ENCODE data around the gene KITLG.

The KITLG gene

DNA sequence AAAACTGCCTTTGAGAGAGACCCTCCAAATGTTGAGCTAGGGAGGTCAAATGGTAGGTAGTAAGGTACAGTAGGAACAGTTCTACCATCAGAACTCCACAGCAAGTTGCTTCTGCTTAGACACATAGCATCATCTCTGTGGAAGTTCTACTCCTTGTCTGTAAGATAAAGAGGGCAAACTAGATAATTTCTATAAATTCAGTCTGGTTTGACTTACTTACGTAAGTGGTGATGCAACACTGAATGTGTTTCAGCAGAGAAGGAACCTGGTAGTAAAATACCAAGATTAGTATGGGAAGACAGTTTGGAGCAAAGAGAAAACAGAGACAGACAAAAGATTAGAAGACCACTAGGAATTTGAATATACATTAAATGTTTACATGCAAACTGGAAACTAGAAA, 42.0 kb downstream of the KITLG start:
- Histone ChIP-seq H3K9ac (ENCODE audit: low read length) (no peak overlapping the region), H3K36me3 (ENCODE audit: control insufficient read depth, low read depth, low read length) (no peaks in the 10 kb centered on the region), H3K27ac (ENCODE audit: low read length) (no peak overlapping the region), H3K4me1 (ENCODE audit: control insufficient read depth, low read depth, low read length) (no peaks in the 10 kb centered on the region), H3K4me3 (ENCODE audit: low read length) (no peak overlapping the region), H3K9me3 (ENCODE audit: control insufficient read depth, low read depth, low read length) (no peaks in the 10 kb centered on the region), H3K27me3 (ENCODE audit: control insufficient read depth, insufficient read depth, low read length) (no peaks in the 10 kb centered on the region)

- peaks cover 3% of the 10 kb centered on the region for H3K4me1 ChIP-seq (ENCODE audit: control insufficient read depth, low read depth, low read length)
- no peak overlapping the region for H3K9ac ChIP-seq (ENCODE audit: low read length)
- H3K4me3 ChIP-seq (ENCODE audit: low read length): no peak overlapping the region
- H3K27ac ChIP-seq (ENCODE audit: low read length): no peak overlapping the region
- no peaks in the 10 kb centered on the region for H3K27me3 ChIP-seq (ENCODE audit: control insufficient read depth, insufficient read depth, low read length)
- H3K9me3 ChIP-seq (ENCODE audit: control insufficient read depth, low read depth, low read length): no peaks in the 10 kb centered on the region
- H3K36me3 ChIP-seq (ENCODE audit: control insufficient read depth, low read depth, low read length): no peaks in the 10 kb centered on the region
Measured at GRCh38 chr12:88530868-88531267, 49.4 kb downstream of the KITLG start.

DNA sequence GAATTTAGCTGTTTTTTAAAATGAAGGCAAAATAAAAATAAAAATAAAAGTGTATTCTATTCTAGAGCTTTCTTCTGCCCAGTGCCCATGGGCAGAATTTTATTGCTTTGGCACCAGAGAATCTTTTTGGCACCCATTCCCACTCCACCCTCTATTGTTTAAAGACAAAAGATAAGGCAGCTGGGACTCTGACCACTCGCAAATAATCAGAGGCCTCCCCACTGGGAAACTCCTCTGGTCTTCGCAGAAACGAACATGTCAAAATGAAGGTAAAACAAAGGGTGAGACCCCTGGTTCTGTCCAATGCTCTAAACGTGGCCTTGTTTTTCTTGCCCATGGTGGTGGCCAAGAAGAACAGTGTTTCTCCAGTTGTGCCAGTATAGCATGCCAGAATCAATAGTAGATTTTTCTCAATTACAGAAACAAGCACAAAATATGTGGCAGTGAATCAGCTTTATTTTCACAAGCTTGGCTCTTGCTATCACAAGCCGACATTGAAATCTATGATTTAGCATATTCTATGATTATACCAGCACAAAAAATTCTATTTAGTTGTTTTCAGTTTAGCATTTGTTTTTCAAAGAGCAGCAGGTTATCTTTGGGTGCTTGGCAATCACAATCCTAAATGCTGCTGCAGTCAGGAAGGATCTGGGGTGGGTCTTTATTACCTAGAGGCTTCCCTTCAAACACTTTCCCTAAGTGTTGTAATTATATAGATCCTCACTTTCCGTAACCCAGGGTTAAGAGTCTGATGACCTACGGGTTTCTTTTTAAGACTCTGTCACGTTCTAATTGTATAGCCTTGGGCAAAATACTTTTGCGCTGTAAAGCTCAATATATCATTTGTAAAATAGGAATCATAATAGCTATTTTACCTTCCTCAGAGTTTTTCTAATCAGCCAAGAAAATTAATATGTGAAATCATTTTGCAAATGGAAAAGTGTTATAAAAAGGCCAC, 50.5 kb downstream of the KITLG start:
- no peaks in the 10 kb centered on the region for H3K36me3 ChIP-seq (ENCODE audit: control insufficient read depth, low read depth, low read length)
- H3K27me3 ChIP-seq (ENCODE audit: control insufficient read depth, insufficient read depth, low read length): no peaks in the 10 kb centered on the region
- H3K27ac ChIP-seq (ENCODE audit: low read length): no peak overlapping the region
- no peaks in the 10 kb centered on the region for H3K9me3 ChIP-seq (ENCODE audit: control insufficient read depth, low read depth, low read length)
- H3K4me3 ChIP-seq (ENCODE audit: low read length): no peak overlapping the region
- peaks cover 3% of the 10 kb centered on the region for H3K4me1 ChIP-seq (ENCODE audit: control insufficient read depth, low read depth, low read length)
- H3K9ac ChIP-seq (ENCODE audit: low read length): no peak overlapping the region

DNA sequence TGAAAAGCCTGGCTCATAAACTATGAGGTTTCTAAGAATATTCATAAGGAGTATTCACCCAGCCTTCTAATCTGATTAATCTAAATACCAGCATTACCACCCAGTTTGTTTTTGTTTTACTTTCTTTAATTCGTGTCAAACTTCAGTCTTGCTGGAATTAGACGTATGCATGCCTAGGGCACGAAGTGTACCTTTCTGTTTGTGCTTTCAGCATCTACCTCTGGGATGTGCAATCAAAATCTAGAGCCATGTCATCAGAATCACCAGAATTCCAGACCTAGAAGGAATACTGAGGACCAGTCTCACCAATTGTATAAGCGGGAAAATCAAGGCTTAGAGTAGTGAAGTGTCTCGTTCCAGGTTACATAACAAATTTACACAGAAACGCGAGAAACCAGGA, 57.3 kb downstream of the KITLG start:
- Histone ChIP-seq H3K27me3 (ENCODE audit: control insufficient read depth, insufficient read depth, low read length) (no peaks in the 10 kb centered on the region), H3K27ac (ENCODE audit: low read length) (no peak overlapping the region)

DNA sequence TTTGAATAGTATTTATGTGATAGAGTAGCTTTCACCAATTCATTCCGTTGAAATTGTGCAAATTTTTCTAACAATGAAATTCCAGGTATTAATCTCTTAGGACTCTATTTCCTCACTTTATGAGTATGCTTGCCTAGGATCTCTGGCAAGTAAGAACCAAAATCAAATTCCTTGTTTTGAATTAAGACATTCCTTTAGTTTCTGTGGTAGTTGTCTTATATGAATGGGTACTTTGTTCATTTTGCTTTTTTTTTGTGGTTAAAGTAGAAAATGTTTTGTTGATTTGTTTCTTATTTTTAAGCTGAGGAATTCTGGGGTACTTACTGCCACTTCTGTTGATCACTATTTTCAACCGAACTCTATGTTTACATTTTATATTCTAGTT, 59.8 kb downstream of the KITLG start:
- H3K4me1 ChIP-seq (ENCODE audit: control insufficient read depth, low read depth, low read length): no peaks in the 10 kb centered on the region
- no peaks in the 10 kb centered on the region for H3K36me3 ChIP-seq (ENCODE audit: control insufficient read depth, low read depth, low read length)
- H3K4me3 ChIP-seq (ENCODE audit: low read length): no peak overlapping the region
- H3K27me3 ChIP-seq (ENCODE audit: control insufficient read depth, insufficient read depth, low read length): no peaks in the 10 kb centered on the region
- H3K9ac ChIP-seq (ENCODE audit: low read length): no peak overlapping the region
- H3K27ac ChIP-seq (ENCODE audit: low read length): no peak overlapping the region
- H3K9me3 ChIP-seq (ENCODE audit: control insufficient read depth, low read depth, low read length): no peaks in the 10 kb centered on the region

More for the DNA sequence above, 57.3 kb downstream of the KITLG start:
- Histone ChIP-seq H3K9me3 (ENCODE audit: control insufficient read depth, low read depth, low read length) (no peaks in the 10 kb centered on the region), H3K4me1 (ENCODE audit: control insufficient read depth, low read depth, low read length) (no peaks in the 10 kb centered on the region), H3K4me3 (ENCODE audit: low read length) (no peak overlapping the region), H3K36me3 (ENCODE audit: control insufficient read depth, low read depth, low read length) (no peaks in the 10 kb centered on the region), H3K9ac (ENCODE audit: low read length) (no peak overlapping the region)

- Histone ChIP-seq H3K27ac (ENCODE audit: low read length) (no peak overlapping the region), H3K27me3 (ENCODE audit: control insufficient read depth, insufficient read depth, low read length) (no peaks in the 10 kb centered on the region)
Measured at GRCh38 chr12:88519802-88520435, 60.4 kb downstream of the KITLG start.

GRCh38 chr12:88518863-88519403, 61.3 kb downstream of the KITLG start:
- H3K9me3 ChIP-seq (ENCODE audit: control insufficient read depth, low read depth, low read length): no peaks in the 10 kb centered on the region
- H3K27me3 ChIP-seq (ENCODE audit: control insufficient read depth, insufficient read depth, low read length): no peaks in the 10 kb centered on the region
- H3K27ac ChIP-seq (ENCODE audit: low read length): no peak overlapping the region
- H3K36me3 ChIP-seq (ENCODE audit: control insufficient read depth, low read depth, low read length): no peaks in the 10 kb centered on the region
- H3K4me1 ChIP-seq (ENCODE audit: control insufficient read depth, low read depth, low read length): no peaks in the 10 kb centered on the region
- no peak overlapping the region for H3K4me3 ChIP-seq (ENCODE audit: low read length)
- H3K9ac ChIP-seq (ENCODE audit: low read length): no peak overlapping the region

More at GRCh38 chr12:88519802-88520435, 60.4 kb downstream of the KITLG start:
- H3K36me3 ChIP-seq (ENCODE audit: control insufficient read depth, low read depth, low read length): no peaks in the 10 kb centered on the region
- no peak overlapping the region for H3K4me3 ChIP-seq (ENCODE audit: low read length)
- no peaks in the 10 kb centered on the region for H3K4me1 ChIP-seq (ENCODE audit: control insufficient read depth, low read depth, low read length)
- H3K9me3 ChIP-seq (ENCODE audit: control insufficient read depth, low read depth, low read length): no peaks in the 10 kb centered on the region
- no peak overlapping the region for H3K9ac ChIP-seq (ENCODE audit: low read length)

GRCh38 chr12:88516811-88517210, 63.5 kb downstream of the KITLG start:
- Histone ChIP-seq H3K9me3 (ENCODE audit: control insufficient read depth, low read depth, low read length) (no peaks in the 10 kb centered on the region), H3K4me3 (ENCODE audit: low read length) (no peak overlapping the region), H3K27ac (ENCODE audit: low read length) (no peak overlapping the region), H3K9ac (ENCODE audit: low read length) (no peak overlapping the region), H3K36me3 (ENCODE audit: control insufficient read depth, low read depth, low read length) (no peaks in the 10 kb centered on the region), H3K4me1 (ENCODE audit: control insufficient read depth, low read depth, low read length) (no peaks in the 10 kb centered on the region), H3K27me3 (ENCODE audit: control insufficient read depth, insufficient read depth, low read length) (no peaks in the 10 kb centered on the region)

DNA sequence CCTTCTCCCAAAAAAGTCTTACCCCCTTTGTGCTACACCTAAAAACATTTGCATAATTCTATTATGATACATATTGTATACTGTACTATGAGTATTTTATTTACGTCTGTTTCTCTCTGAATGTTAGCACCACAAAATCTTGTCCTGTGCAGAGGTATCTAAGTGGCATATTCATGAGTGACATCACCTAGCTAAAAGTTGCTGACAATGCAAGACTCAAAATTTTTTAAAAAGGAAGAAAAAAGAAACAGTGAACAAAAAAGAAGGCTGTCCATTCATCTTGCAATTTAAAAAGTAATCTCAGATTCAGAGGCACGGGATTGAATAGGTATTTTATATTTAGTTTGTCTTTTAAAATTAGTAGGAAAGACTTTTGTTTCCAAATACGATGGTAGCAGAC, 69.4 kb downstream of the KITLG start:
- H3K36me3 ChIP-seq (ENCODE audit: control insufficient read depth, low read depth, low read length): no peaks in the 10 kb centered on the region
- no peaks in the 10 kb centered on the region for H3K9me3 ChIP-seq (ENCODE audit: control insufficient read depth, low read depth, low read length)
- H3K4me1 ChIP-seq (ENCODE audit: control insufficient read depth, low read depth, low read length): no peaks in the 10 kb centered on the region
- H3K27me3 ChIP-seq (ENCODE audit: control insufficient read depth, insufficient read depth, low read length): no peaks in the 10 kb centered on the region
- H3K4me3 ChIP-seq (ENCODE audit: low read length): no peak overlapping the region
- no peak overlapping the region for H3K27ac ChIP-seq (ENCODE audit: low read length)
- H3K9ac ChIP-seq (ENCODE audit: low read length): no peak overlapping the region

DNA sequence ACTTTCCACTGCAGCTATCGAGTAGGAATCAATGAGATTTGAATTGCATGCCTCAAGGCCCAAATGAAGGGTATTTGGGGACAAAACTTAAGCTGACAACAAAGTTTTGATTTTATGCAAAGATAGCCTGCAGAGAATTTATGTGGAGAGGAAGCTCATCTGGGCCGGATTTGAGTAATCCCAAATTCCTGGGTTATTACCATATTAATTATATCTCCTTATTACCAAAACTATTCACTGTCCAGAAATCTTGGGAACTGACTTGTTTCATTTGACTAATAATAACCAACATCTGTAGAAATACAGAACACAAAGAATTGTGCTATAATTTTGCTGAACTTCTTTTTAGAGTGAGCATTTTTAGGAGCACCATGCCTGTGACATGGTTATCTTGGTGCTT, 70.4 kb downstream of the KITLG start:
- Histone ChIP-seq H3K9me3 (ENCODE audit: control insufficient read depth, low read depth, low read length) (no peaks in the 10 kb centered on the region), H3K27me3 (ENCODE audit: control insufficient read depth, insufficient read depth, low read length) (no peaks in the 10 kb centered on the region), H3K4me1 (ENCODE audit: control insufficient read depth, low read depth, low read length) (no peaks in the 10 kb centered on the region), H3K27ac (ENCODE audit: low read length) (no peak overlapping the region), H3K36me3 (ENCODE audit: control insufficient read depth, low read depth, low read length) (no peaks in the 10 kb centered on the region), H3K9ac (ENCODE audit: low read length) (no peak overlapping the region), H3K4me3 (ENCODE audit: low read length) (no peak overlapping the region)

DNA sequence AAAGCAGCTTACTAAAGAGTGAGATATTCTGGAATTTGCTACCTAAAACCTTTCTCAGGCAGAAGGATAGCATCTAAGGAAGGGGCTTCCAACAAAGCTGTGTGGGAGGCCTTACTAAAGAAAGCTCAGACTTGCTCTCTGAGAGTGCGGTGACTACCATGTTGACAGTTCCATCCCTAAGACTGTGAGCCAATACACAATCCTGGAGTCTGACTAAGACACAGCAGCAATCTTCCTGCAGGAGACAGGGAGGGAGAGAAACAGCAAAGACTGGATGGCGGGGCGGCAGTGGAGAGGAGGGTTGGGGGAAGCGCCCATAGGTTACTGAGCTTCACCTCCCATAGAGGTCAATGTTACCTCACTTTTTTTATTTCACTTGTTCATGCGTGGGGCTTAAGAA, 70.9 kb downstream of the KITLG start:
- H3K27ac ChIP-seq (ENCODE audit: low read length): no peak overlapping the region
- no peaks in the 10 kb centered on the region for H3K4me1 ChIP-seq (ENCODE audit: control insufficient read depth, low read depth, low read length)
- no peak overlapping the region for H3K4me3 ChIP-seq (ENCODE audit: low read length)
- no peaks in the 10 kb centered on the region for H3K9me3 ChIP-seq (ENCODE audit: control insufficient read depth, low read depth, low read length)
- no peaks in the 10 kb centered on the region for H3K36me3 ChIP-seq (ENCODE audit: control insufficient read depth, low read depth, low read length)
- no peak overlapping the region for H3K9ac ChIP-seq (ENCODE audit: low read length)
- H3K27me3 ChIP-seq (ENCODE audit: control insufficient read depth, insufficient read depth, low read length): no peaks in the 10 kb centered on the region

Data from iPS-18a (cell line).